H1 (cell line): ENCODE results near the gene KCNMB2. TPM values are rescaled to one million over a fixed set of nuclear protein-coding genes. Genes with fewer than 3 reads are reported as not detected.

Experiments used
- CTCF ChIA-PET: fragments of 300-600 bp; sonication (Branson Sonifier 250); formaldehyde crosslinking; loops from one replicate; lab custom pipeline; 2021; ENCODE audit not compliant: partially characterized antibody; lab: Charles Lee
- POLR2A ChIA-PET: fragments of 300-600 bp; sonication (Branson Sonifier 250); formaldehyde crosslinking; loops from one replicate; lab custom pipeline; 2021; ENCODE audit warnings: inconsistent platforms; ENCODE audit not compliant: partially characterized antibody; lab: Charles Lee
- DNase-seq, 2 experiments: peaks; one replicate each; pipeline versions ENCODE4 v3.0.0 to v3.0.0-alpha.2; 2010 to 2022; ENCODE audit warnings: low spot score in 2 of 2, low read depth in 1 of 2, mixed read lengths in 1 of 2
- FAIRE-seq: peaks from 2 replicates; lab custom pipeline; 2011; peaks lifted over from hg19 to GRCh38; lab: Jason Lieb, UNC
- H2AFZ ChIP-seq: 2 replicates; pipeline ENCODE4 v1.8.1; 2012; ENCODE audit warnings: low read length, inconsistent platforms
- H2AK5ac ChIP-seq: 2 replicates; pipeline ENCODE4 v1.6.1; 2013; ENCODE audit warnings: low read depth, low read length
- H2BK120ac ChIP-seq: replicated peaks from 2 replicates; pipeline ENCODE3; 2013; ENCODE audit warnings: low read depth, low read length, inconsistent platforms
- H2BK12ac ChIP-seq: 2 replicates; pipeline ENCODE4 v1.6.1; 2013; ENCODE audit warnings: low read depth, low read length
- H2BK15ac ChIP-seq: 2 replicates; pipeline ENCODE4 v1.6.1; 2013; ENCODE audit warnings: low read length
- H2BK20ac ChIP-seq: 2 replicates; pipeline ENCODE4 v1.6.1; 2013; ENCODE audit warnings: low read length
- H2BK5ac ChIP-seq: 2 replicates; pipeline ENCODE4 v1.6.1; 2013; ENCODE audit warnings: low read depth, low read length
- H3K14ac ChIP-seq: 2 replicates; pipeline ENCODE4 v1.6.1; 2013; ENCODE audit warnings: inconsistent platforms; ENCODE audit not compliant: insufficient read length
- H3K18ac ChIP-seq: 2 replicates; pipeline ENCODE4 v1.6.1; 2013; ENCODE audit warnings: low read length; ENCODE audit errors: extremely low read depth
- H3K23ac ChIP-seq: 2 replicates; pipeline ENCODE4 v1.6.1; 2013; ENCODE audit warnings: inconsistent platforms; ENCODE audit not compliant: insufficient read length
- H3K23me2 ChIP-seq: 2 replicates; pipeline ENCODE4 v1.6.1; 2013; ENCODE audit warnings: low read depth, low read length
- H3K27ac ChIP-seq: 2 replicates; pipeline ENCODE4 v1.6.1; 2011; ENCODE audit warnings: low read depth, low read length, inconsistent platforms
- H3K27me3 ChIP-seq, 4 experiments: replicated peaks in 1 of 4; 1 replicate in 1 of 4; 2 replicates in 3 of 4; pipeline versions ENCODE4 v1.6.1 to v1.8.1; 2011 to 2013; ENCODE audit warnings: low read length in 3 of 4, mild to moderate bottlenecking in 3 of 4, inconsistent platforms in 2 of 4, mixed read lengths in 2 of 4, moderate library complexity in 1 of 4; ENCODE audit not compliant: control insufficient read depth in 3 of 4, insufficient read depth in 3 of 4; ENCODE audit errors: extremely low read depth in 1 of 4
- H3K36me3 ChIP-seq, 4 experiments: 2 replicates each; pipeline versions ENCODE4 v1.6.1 to v1.8.1; 2011 to 2013; ENCODE audit warnings: mild to moderate bottlenecking in 4 of 4, low read length in 3 of 4, moderate library complexity in 2 of 4, control low read depth in 1 of 4, inconsistent platforms in 1 of 4; ENCODE audit not compliant: insufficient read depth in 4 of 4, control insufficient read depth in 2 of 4
- H3K4ac ChIP-seq: replicated peaks from 2 replicates; pipeline ENCODE3; 2013; ENCODE audit warnings: low read length, low read depth, mixed read lengths, inconsistent platforms; ENCODE audit not compliant: insufficient read length
- H3K4me1 ChIP-seq, 4 experiments: replicated peaks in 1 of 4; 1 replicate in 1 of 4; 2 replicates in 3 of 4; pipeline versions ENCODE4 v1.6.1 to v1.8.1; 2011 to 2013; ENCODE audit warnings: low read length in 3 of 4, inconsistent platforms in 2 of 4, mixed read lengths in 1 of 4; ENCODE audit not compliant: insufficient read depth in 4 of 4, control insufficient read depth in 3 of 4
- H3K4me2 ChIP-seq, 2 experiments: 2 replicates each; pipeline versions ENCODE4 v1.6.1 to v1.8.1; 2011 to 2013; ENCODE audit warnings: low read depth in 2 of 2, low read length in 2 of 2, control low read depth in 1 of 2, inconsistent platforms in 1 of 2, mild to moderate bottlenecking in 1 of 2; ENCODE audit not compliant: insufficient read depth in 1 of 2
- H3K4me3 ChIP-seq, 4 experiments: fragments of 200-600, 300-600 bp in 1 of 4; sonication (generic), shearing (Covaris generic), sonication (Bioruptor Twin) in 1 of 4; 2 replicates each; pipeline versions ENCODE4 v1.5.1 to v1.8.1; 2011 to 2016; ENCODE audit warnings: low read length in 4 of 4, low read depth in 3 of 4, control low read depth in 2 of 4, inconsistent platforms in 2 of 4, mild to moderate bottlenecking in 2 of 4, mixed read lengths in 1 of 4, moderate library complexity in 1 of 4; ENCODE audit not compliant: insufficient read depth in 2 of 4; ENCODE audit errors: extremely low read depth in 1 of 4
- H3K56ac ChIP-seq: replicated peaks from 2 replicates; pipeline ENCODE3; 2013; ENCODE audit warnings: low read depth, mild to moderate bottlenecking, mixed read lengths, low read length, inconsistent platforms; ENCODE audit not compliant: insufficient read length
- H3K79me1 ChIP-seq: 2 replicates; pipeline ENCODE4 v1.6.1; 2013; ENCODE audit warnings: low read depth, low read length, control low read depth
- H3K79me2 ChIP-seq, 2 experiments: 2 replicates each; pipeline versions ENCODE4 v1.6.1 to v1.8.1; 2012 to 2013; ENCODE audit warnings: low read length in 2 of 2, mild to moderate bottlenecking in 2 of 2, inconsistent platforms in 1 of 2; ENCODE audit not compliant: insufficient read depth in 2 of 2, control insufficient read depth in 1 of 2
- H3K9ac ChIP-seq, 4 experiments: replicated peaks in 1 of 4; 1 replicate in 1 of 4; 2 replicates in 3 of 4; pipeline versions ENCODE4 v1.6.1 to v1.8.1; 2011 to 2013; ENCODE audit warnings: low read depth in 3 of 4, low read length in 3 of 4, control low read depth in 2 of 4, mild to moderate bottlenecking in 2 of 4, moderate library complexity in 2 of 4, inconsistent platforms in 1 of 4; ENCODE audit errors: extremely low read depth in 1 of 4
- H3K9me3 ChIP-seq, 2 experiments: 2 replicates each; pipeline versions ENCODE4 v1.6.1 to v1.8.1; 2012 to 2013; ENCODE audit warnings: mild to moderate bottlenecking in 2 of 2, moderate library complexity in 2 of 2, control low read depth in 1 of 2, inconsistent platforms in 1 of 2, low read depth in 1 of 2, low read length in 1 of 2, mixed read lengths in 1 of 2; ENCODE audit not compliant: insufficient read depth in 2 of 2
- H4K20me1 ChIP-seq, 2 experiments: replicated peaks in 1 of 2; 2 replicates each; pipeline versions ENCODE3 to v1.8.1; 2011 to 2013; ENCODE audit warnings: inconsistent platforms in 2 of 2, low read length in 2 of 2, mild to moderate bottlenecking in 1 of 2; ENCODE audit not compliant: insufficient read depth in 2 of 2, control insufficient read depth in 1 of 2
- H4K5ac ChIP-seq: 2 replicates; pipeline ENCODE4 v1.6.1; 2013; ENCODE audit warnings: low read length, low read depth, mixed read lengths, inconsistent platforms; ENCODE audit not compliant: insufficient read length
- H4K8ac ChIP-seq: 2 replicates; pipeline ENCODE4 v1.8.0; 2013; ENCODE audit warnings: mild to moderate bottlenecking, moderate library complexity, low read length, inconsistent platforms; ENCODE audit not compliant: insufficient read depth; ENCODE audit errors: extremely low read depth
- H4K91ac ChIP-seq: replicated peaks from 2 replicates; pipeline ENCODE3; 2013; ENCODE audit warnings: low read length, mixed read lengths, inconsistent platforms; ENCODE audit not compliant: insufficient read length
- ATF2 ChIP-seq: IDR thresholded peaks from 2 replicates; pipeline ENCODE4 v1.6.1; 2012; ENCODE audit warnings: low read length, inconsistent platforms
- EP300 ChIP-seq, 2 experiments: IDR thresholded peaks; 1 replicate in 1 of 2; 2 replicates in 1 of 2; pipeline ENCODE4 v1.6.1; 2011 to 2012; ENCODE audit warnings: low read depth in 2 of 2, low read length in 2 of 2, mild to moderate bottlenecking in 2 of 2, borderline replicate concordance in 1 of 2, inconsistent platforms in 1 of 2, moderate library complexity in 1 of 2
- PHF8 ChIP-seq: fragments of 200-600 bp; sonication (generic); conservative IDR thresholded peaks from 2 replicates; pipeline ENCODE4 v1.7.1; 2012; ENCODE audit warnings: low read depth, mild to moderate bottlenecking, inconsistent platforms, low read length, moderate library complexity
- SAP30 ChIP-seq: fragments of 300-600 bp; sonication (generic); IDR thresholded peaks from 2 replicates; pipeline ENCODE4 v1.7.1; 2012; ENCODE audit warnings: low read length, moderate library complexity, mild to moderate bottlenecking, inconsistent platforms; ENCODE audit not compliant: insufficient read depth, insufficient replicate concordance
- SIRT6 ChIP-seq: IDR thresholded peaks from one replicate; pipeline ENCODE4 v1.7.1; 2012; ENCODE audit warnings: low read length, inconsistent platforms
- WGBS, 2 experiments: shearing (Covaris generic) in 1 of 2; methylation state at CpG; one replicate each; pipeline versions ENCODE4 v1.1.6 to v1.1.7; 2013 to 2015; ENCODE audit warnings: low lambda C conversion rate in 2 of 2, mixed read lengths in 2 of 2, inconsistent platforms in 1 of 2, low coverage in 1 of 2, missing lambda C conversion rate in 1 of 2; ENCODE audit not compliant: insufficient replicate concordance in 2 of 2, insufficient coverage in 1 of 2, insufficient read length in 1 of 2; ENCODE audit errors: extremely low coverage in 1 of 2, missing lambda C conversion rate in 1 of 2; 5-methylcytosine and 5-hydroxymethylcytosine counted together
- polyA plus RNA-seq, 7 experiments: library from polyadenylated mRNA; depleted of rRNA in 3 of 7; stranded (reverse) in 5 of 7; unstranded in 2 of 7; fragments of >200 nt in 5 of 7; fragments of 200-250 nt in 2 of 7; gene quantifications; 1 replicate in 5 of 7; 2 replicates in 1 of 7; 4 replicates in 1 of 7; pipeline versions ENCODE4 v1.2.1 to v1.2.3, GENCODE V29; 2011 to 2013; ENCODE audit warnings: missing spikeins in 2 of 7, mixed read lengths in 2 of 7
- total RNA-seq: library from RNA; stranded (reverse); fragmentation: NEBNext Ultra II Directional; extraction: Animal tissue kit (Norgen Biotek cat#: 25700); gene quantifications from 2 replicates; pipeline ENCODE4 v1.2.1, GENCODE V29; 2021

The KCNMB2 gene
- total and polyA plus RNA-seq, 2 of the 8 experiments (the other 6 are each of a cell fraction or from before 2014, with no cell fraction given), result not detected

DNA sequence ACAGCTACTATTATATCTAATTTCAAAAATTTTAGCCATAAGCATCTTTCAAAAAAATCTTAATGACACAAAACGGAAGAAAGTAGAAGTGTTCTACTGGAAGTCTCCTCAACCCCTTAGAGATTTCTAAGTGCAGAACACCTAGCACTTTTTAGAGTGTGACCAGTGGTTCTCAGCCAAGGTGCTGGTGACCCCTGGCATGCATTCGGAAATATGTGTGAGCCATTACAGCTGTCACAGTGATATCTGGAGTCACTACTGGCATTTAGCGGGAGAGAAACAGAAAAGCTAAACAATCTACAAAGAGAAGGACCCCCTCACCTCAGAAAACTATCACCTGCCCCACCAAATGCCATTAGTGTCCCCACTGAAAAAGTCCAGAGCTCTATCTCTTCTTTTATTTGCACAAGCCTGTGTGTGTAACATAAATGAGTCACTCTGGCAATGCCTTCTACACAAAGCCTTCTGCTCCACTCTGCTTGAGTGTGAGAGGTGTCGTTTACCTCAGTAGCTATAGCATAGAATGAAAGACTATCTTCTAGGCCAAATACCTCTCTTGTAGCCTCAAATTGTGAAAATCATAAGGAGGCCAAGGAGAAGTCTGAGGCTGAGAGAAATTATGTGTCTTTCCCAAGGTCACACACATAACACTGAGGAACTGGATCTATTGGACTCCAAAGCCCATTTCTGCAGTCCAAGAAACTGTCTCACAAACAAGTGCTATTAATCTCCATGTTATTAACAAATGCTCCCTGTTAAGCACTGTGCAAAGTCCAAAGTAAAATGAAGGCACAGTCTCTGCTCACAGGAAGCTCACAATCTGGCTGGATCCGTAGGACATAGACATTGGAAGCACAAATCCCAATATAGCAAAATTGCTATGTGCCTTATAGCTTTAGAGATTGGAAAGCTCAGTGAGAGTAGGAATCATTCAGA, 28.5 kb upstream of the KCNMB2 start:
- H3K79me2 ChIP-seq, result no peaks in the 10 kb centered on the region
- H4K8ac ChIP-seq, result no peak overlapping the region
- H3K18ac ChIP-seq, result no peak overlapping the region
- H3K14ac ChIP-seq, result no peak overlapping the region
- POLR2A ChIA-PET, result no interaction called here
- H2BK12ac ChIP-seq, result no peak overlapping the region
- H3K9me3 ChIP-seq, result no peaks in the 10 kb centered on the region
- no peak overlapping the region for H3K27ac ChIP-seq
- H3K23me2 ChIP-seq, result no peaks in the 10 kb centered on the region; the same call in 1 of the 2 replicates
- no peaks in the 10 kb centered on the region for H4K20me1 ChIP-seq
- no peaks in the 10 kb centered on the region for H3K79me1 ChIP-seq
- no peak overlapping the region for H3K4ac ChIP-seq
- CTCF ChIA-PET, result interaction anchor here (1.1 to 1.7 kb wide), 2 partner anchors 12 to 71 kb away, joined by 3 to 5 read pairs; no protein-coding TSS in a partner anchor
- no peak overlapping the region for H2BK20ac ChIP-seq
- no peak overlapping the region for H3K56ac ChIP-seq
- H2AK5ac ChIP-seq, result no peak overlapping the region
- WGBS, 2 experiments, result 84% methylated on average over 5 of the region's 5 CpGs; no CpG with 5 or more reads in 1 of the 2 experiments
- no peaks in the 10 kb centered on the region for H3K36me3 ChIP-seq
- no peak overlapping the region for H4K91ac ChIP-seq
- no peak overlapping the region for H2BK120ac ChIP-seq
- H3K27me3 ChIP-seq, result no peaks in the 10 kb centered on the region
- H3K9ac ChIP-seq, result no peak overlapping the region
- H3K4me3 ChIP-seq, result no peak overlapping the region
- H2AFZ ChIP-seq, result no peak overlapping the region
- no peak overlapping the region for H4K5ac ChIP-seq
- no peak overlapping the region for H2BK5ac ChIP-seq
- no peak overlapping the region for H3K23ac ChIP-seq
- DNase-seq, result no peak
- no peaks in the 10 kb centered on the region for H3K4me1 ChIP-seq
- H2BK15ac ChIP-seq, result no peak overlapping the region
- no peak overlapping the region for H3K4me2 ChIP-seq
- no peak for FAIRE-seq
- TF ChIP-seq PHF8, result no peak
- no peak for TF ChIP-seq SIRT6
- TF ChIP-seq SAP30, result no peak
- no peak for TF ChIP-seq ATF2
- no peak for TF ChIP-seq EP300 (IDR thresholded peaks at IDR 0.05; ENCODE audit: borderline replicate concordance in 1 of 2, low read depth in 2 of 2, low read length in 2 of 2)
